Spleen (tissue), 11 donors: ENCODE results near the gene RAB6A. TPM values are rescaled to one million over a fixed set of nuclear protein-coding genes. Genes with fewer than 3 reads are reported as not detected.

ENCODE experiments used
- DNase-seq: peaks from one replicate; pipeline ENCODE4 v3.0.0-alpha.2; 2020
- H3K27ac ChIP-seq, 8 donors: fragments of 200-600 bp; sonication (generic) in 7 of 8; 1 replicate in 4 of 8; 2 replicates in 4 of 8; pipeline versions ENCODE4 v1.5.0 to v1.8.0; 2016 to 2021; ENCODE audit warnings: inconsistent platforms in 4 of 8, mild to moderate bottlenecking in 4 of 8, moderate library complexity in 1 of 8
- H3K27me3 ChIP-seq, 7 donors: fragments of 200-600 bp; sonication (generic) in 6 of 7; replicated peaks in 1 of 7; 1 replicate in 4 of 7; 2 replicates in 3 of 7; pipeline versions ENCODE4 v1.5.0 to v1.8.0; 2016 to 2021; ENCODE audit warnings: inconsistent platforms in 3 of 7, mild to moderate bottlenecking in 1 of 7
- H3K36me3 ChIP-seq, 6 donors: fragments of 200-600 bp; sonication (generic) in 5 of 6; 1 replicate in 4 of 6; 2 replicates in 2 of 6; pipeline versions ENCODE4 v1.5.0 to v1.8.0; 2016 to 2021; ENCODE audit warnings: inconsistent platforms in 2 of 6
- H3K4me1 ChIP-seq, 6 donors: fragments of 200-600 bp; sonication (generic) in 5 of 6; 1 replicate in 3 of 6; 2 replicates in 3 of 6; pipeline versions ENCODE4 v1.5.0 to v1.8.0; 2016 to 2021; ENCODE audit warnings: inconsistent platforms in 3 of 6
- H3K4me3 ChIP-seq, 8 donors: fragments of 200-600 bp; sonication (generic) in 7 of 8; 1 replicate in 4 of 8; 2 replicates in 4 of 8; pipeline versions ENCODE4 v1.5.0 to v1.8.0; 2016 to 2021; ENCODE audit warnings: inconsistent platforms in 4 of 8, mild to moderate bottlenecking in 4 of 8, moderate library complexity in 2 of 8
- H3K9me3 ChIP-seq, 8 donors: fragments of 200-600 bp; sonication (generic) in 7 of 8; 1 replicate in 4 of 8; 2 replicates in 4 of 8; pipeline versions ENCODE4 v1.5.0 to v1.8.0; 2016 to 2021; ENCODE audit warnings: inconsistent platforms in 4 of 8
- POLR2A ChIP-seq, 3 donors: fragments of 450-650 bp; IDR thresholded peaks; one replicate each; pipeline ENCODE4 v1.5.1; 2017; ENCODE audit warnings: antibody characterized with exemption in 3 of 3, mild to moderate bottlenecking in 1 of 3
- POLR2AphosphoS5 ChIP-seq, 3 donors: sonication (generic); formaldehyde crosslinking; IDR thresholded peaks; one replicate each; pipeline ENCODE4 v1.5.1; 2017; ENCODE audit warnings: antibody characterized with exemption in 3 of 3
- WGBS, 5 donors: extraction: QIAGEN DNeasy Blood & Tissue Kit in 3 of 5; methylation state at CpG; one replicate each; pipeline versions ENCODE4 v1.1.5 to v1.1.7; 2013 to 2018; 5-methylcytosine and 5-hydroxymethylcytosine counted together
- intact Hi-C: fragments of 100-400 bp; cut with DNase I; formaldehyde crosslinking; loops from one replicate; pipeline ENCODE4 v1.15.0; 2023; ENCODE audit warnings: low total_unique reads
- polyA plus RNA-seq, 3 donors: library from polyadenylated mRNA; stranded (reverse); fragments of 200-250 nt; gene quantifications; one replicate each; pipeline ENCODE4 v1.2.1, GENCODE V29; 2013
- total RNA-seq, 7 donors: library from RNA; depleted of rRNA in 3 of 7; stranded (reverse); fragments of >200 nt in 3 of 7; fragmentation: NEBNext Ultra II Directional in 4 of 7; extraction: Animal tissue kit (Norgen Biotek cat#: 25700) in 4 of 7; gene quantifications; one replicate each; pipeline versions ENCODE4 v1.1.0 to v1.2.1, GENCODE V29; 2016 to 2021
- TF ChIP-seq, protein P1 (sequence below), 11 experiments: fragments of 200-600 bp in 7 of 11; fragments of 450-650 bp in 4 of 11; sonication (generic) in 4 of 11; IDR thresholded peaks in 8 of 11; conservative IDR thresholded peaks in 3 of 11; 1 replicate in 7 of 11; 2 replicates in 4 of 11; pipeline versions ENCODE4 v1.4.0 to v1.8.0; 2016 to 2021; ENCODE audit warnings: antibody characterized with exemption in 11 of 11, inconsistent platforms in 4 of 11, mild to moderate bottlenecking in 1 of 11
- donor health status: healthy with polysubstance abuse.
- donor health status: DM: no; HTN: no; CAD: no; lungs with moderate emphysema.
- donor health status: DM: no; HTN: no; CAD: no.
- donor health status: Bipolar disorder and iron deficiency.
- donor health status: healthy.
- donor health status: DM: no; HTN: no; CAD: no.
- donor health status: DM: yes; HTN: yes; CAD: no.

The RAB6A gene
- total and polyA plus RNA-seq, 10 donors = 25.7 to 144 (median 97.4) TPM

DNA sequence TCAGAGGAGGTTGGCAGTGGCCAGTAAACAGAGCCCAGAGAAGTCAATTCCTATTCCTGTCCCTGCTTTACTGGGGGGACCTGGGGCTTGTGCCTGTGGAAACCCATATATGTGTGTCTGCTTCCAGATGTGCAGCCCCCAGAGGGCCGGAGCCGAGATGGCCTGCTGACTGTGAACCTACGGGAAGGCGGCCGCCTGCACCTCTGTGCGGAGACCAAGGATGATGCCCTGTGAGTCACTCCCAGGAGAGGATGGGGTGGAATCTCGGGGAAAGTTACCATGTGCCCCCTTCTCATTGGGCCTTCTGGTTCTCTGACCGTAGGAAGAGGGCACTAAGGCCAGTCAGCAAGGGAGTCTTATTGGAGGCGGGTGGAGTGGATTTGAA lies 109.2 kb downstream of the RAB6A start:
- 91 to 97% (median 93%) methylated on average over 9 of the region's 9 CpGs for WGBS, 5 donors
- no peaks in the 10 kb centered on the region for H3K27me3 ChIP-seq
- H3K27ac ChIP-seq = no peak overlapping the region
- no peaks in the 10 kb centered on the region for H3K36me3 ChIP-seq
- H3K9me3 ChIP-seq = no peaks in the 10 kb centered on the region
- no peak for DNase-seq
- TF ChIP-seq, protein P1, sequence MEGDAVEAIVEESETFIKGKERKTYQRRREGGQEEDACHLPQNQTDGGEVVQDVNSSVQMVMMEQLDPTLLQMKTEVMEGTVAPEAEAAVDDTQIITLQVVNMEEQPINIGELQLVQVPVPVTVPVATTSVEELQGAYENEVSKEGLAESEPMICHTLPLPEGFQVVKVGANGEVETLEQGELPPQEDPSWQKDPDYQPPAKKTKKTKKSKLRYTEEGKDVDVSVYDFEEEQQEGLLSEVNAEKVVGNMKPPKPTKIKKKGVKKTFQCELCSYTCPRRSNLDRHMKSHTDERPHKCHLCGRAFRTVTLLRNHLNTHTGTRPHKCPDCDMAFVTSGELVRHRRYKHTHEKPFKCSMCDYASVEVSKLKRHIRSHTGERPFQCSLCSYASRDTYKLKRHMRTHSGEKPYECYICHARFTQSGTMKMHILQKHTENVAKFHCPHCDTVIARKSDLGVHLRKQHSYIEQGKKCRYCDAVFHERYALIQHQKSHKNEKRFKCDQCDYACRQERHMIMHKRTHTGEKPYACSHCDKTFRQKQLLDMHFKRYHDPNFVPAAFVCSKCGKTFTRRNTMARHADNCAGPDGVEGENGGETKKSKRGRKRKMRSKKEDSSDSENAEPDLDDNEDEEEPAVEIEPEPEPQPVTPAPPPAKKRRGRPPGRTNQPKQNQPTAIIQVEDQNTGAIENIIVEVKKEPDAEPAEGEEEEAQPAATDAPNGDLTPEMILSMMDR (IDR thresholded peaks at IDR 0.05 in 8 of 11, conservative IDR thresholded peaks at IDR 0.05 in 3 of 11) = no peak
- no peak for TF ChIP-seq POLR2AphosphoS5 (IDR thresholded peaks at IDR 0.05)
- no peak for TF ChIP-seq POLR2A (IDR thresholded peaks at IDR 0.05)
- intact Hi-C loops = no loop called here
- H3K4me1 ChIP-seq = peaks cover 0 to 17% (median 11%) of the 10 kb centered on the region in 6 donors
- no peak overlapping the region for H3K4me3 ChIP-seq

DNA sequence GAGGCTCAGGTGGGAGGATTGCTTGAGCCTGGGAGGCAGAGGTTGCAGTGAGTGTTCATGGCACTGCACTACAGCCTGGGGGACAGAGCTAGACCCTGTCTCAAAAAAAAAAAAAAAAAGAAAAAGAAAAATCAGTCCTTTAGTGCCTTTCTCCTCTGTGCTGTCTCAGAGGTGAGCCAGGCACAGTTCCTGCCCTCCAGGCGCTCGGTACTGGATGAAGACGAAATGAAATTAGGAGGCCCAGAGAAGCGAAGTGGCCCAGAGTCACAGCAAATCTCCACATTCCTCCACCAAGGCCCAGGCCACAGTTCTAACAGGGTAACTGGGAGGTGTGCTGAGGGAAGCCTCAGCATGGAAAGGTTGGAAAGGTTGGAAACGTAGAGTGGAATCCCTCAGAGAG lies 109.6 kb downstream of the RAB6A start:
- intact Hi-C loops = no loop called here
- Histone ChIP-seq H3K27me3 (peaks cover 0 to 2% (median 0%) of the 10 kb centered on the region in 7 donors), H3K27ac (no peak overlapping the region), H3K4me1 (peaks cover 0 to 21% (median 13%) of the 10 kb centered on the region in 6 donors), H3K9me3 (no peaks in the 10 kb centered on the region), H3K4me3 (no peak overlapping the region), H3K36me3 (no peaks in the 10 kb centered on the region)
- no peak for DNase-seq
- TF ChIP-seq POLR2AphosphoS5 (IDR thresholded peaks at IDR 0.05) = no peak
- WGBS, 5 donors = 88 to 95% (median 90%) methylated on average over 5 of the region's 5 CpGs

DNA sequence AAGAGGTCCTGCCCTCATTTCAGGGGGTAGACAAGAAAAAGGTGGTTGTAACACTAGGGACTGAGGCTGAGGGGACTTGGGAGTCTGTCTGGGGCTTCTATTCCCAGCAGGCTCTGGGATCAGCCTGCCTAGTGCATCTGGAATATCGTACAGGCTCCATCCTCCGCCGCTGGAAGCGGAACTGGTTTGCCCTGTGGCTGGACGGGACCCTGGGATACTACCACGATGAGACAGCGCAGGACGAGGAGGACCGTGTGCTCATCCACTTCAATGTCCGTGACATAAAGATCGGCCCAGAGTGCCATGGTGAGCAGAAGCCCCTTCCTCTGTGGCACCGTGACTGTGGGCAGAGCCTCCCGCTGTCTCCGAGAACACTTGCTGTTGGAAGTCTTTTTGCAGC lies 110.5 kb downstream of the RAB6A start:
- Histone ChIP-seq H3K36me3 (no peaks in the 10 kb centered on the region), H3K27me3 (peaks cover 0 to 11% (median 0%) of the 10 kb centered on the region in 7 donors), H3K27ac (no peak overlapping the region), H3K4me1 (peaks cover 0 to 28% (median 13%) of the 10 kb centered on the region in 6 donors), H3K9me3 (no peaks in the 10 kb centered on the region), H3K4me3 (no peak overlapping the region)
- intact Hi-C loops = no loop called here
- WGBS, 5 donors = 92 to 96% (median 94%) methylated on average over 14 of the region's 14 CpGs
- TF ChIP-seq POLR2A (IDR thresholded peaks at IDR 0.05) = no peak
- no peak for TF ChIP-seq POLR2AphosphoS5 (IDR thresholded peaks at IDR 0.05)
- TF ChIP-seq, protein P1 (IDR thresholded peaks at IDR 0.05 in 8 of 11, conservative IDR thresholded peaks at IDR 0.05 in 3 of 11) = no peak
- DNase-seq = no peak

DNA sequence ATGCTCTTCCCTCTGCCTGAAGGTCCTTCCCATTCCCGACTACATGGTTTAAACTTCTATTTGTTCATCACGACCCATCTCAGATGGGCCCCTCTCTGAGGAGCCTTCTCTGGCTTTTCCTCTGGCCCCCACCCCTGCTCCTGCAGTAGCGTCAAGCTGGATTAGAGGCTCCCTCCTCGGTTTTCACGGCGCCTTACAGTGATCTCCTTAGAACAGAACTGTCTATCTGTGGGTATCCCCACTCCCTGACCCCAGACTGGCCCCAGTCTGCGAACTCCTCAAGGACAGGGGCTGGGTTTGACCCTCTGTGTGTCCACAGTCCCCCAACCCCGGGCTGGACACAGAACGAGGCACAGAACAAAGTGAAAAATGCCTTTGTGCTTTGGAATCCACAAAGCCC lies 111.7 kb downstream of the RAB6A start:
- Histone ChIP-seq H3K36me3 (no peaks in the 10 kb centered on the region), H3K4me3 (no peak overlapping the region), H3K4me1 (peaks cover 0 to 33% (median 13%) of the 10 kb centered on the region in 6 donors), H3K27me3 (peaks cover 0 to 23% (median 0%) of the 10 kb centered on the region in 7 donors), H3K27ac (no peak overlapping the region), H3K9me3 (no peaks in the 10 kb centered on the region)
- intact Hi-C loops = no loop called here
- no peak for DNase-seq
- no peak for TF ChIP-seq POLR2AphosphoS5 (IDR thresholded peaks at IDR 0.05)
- no peak for TF ChIP-seq POLR2A (IDR thresholded peaks at IDR 0.05)
- TF ChIP-seq, protein P1 (IDR thresholded peaks at IDR 0.05 in 8 of 11, conservative IDR thresholded peaks at IDR 0.05 in 3 of 11) = no peak
- WGBS, 5 donors = 78 to 88% (median 85%) methylated on average over 9 of the region's 9 CpGs

DNA sequence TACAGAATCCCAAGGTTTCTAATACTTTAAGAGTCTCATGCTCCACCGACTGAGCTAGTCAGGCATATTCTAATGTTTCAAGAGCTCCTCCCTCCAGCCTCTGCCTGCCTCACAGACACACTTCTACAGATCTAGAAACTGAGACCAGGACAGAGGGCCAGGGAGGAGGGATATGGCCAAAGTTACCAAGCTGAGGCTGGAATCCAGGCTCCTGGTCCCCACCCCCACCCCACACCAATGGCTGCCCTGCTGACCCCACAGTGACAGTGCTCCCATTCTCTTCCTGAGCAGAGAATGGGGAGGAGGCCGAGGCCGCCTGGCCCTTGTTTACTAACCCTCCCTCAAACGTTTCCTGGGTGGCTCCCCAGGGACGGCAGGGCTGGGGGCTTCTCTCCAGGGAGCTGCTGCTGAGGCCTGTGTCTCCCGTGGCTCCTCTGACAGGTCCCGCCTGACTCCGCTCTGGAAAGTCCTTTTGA lies 112.3 kb downstream of the RAB6A start:
- 63 to 74% (median 72%) methylated on average over 4 to 8 of the region's 8 CpGs for WGBS, 5 donors
- no peak for TF ChIP-seq POLR2AphosphoS5 (IDR thresholded peaks at IDR 0.05)
- TF ChIP-seq POLR2A (IDR thresholded peaks at IDR 0.05) = no peak
- TF ChIP-seq, protein P1 (IDR thresholded peaks at IDR 0.05 in 8 of 11, conservative IDR thresholded peaks at IDR 0.05 in 3 of 11) = no peak
- Histone ChIP-seq H3K4me3 (no peak overlapping the region), H3K27ac (no peak overlapping the region), H3K4me1 (peaks cover 0 to 33% (median 13%) of the 10 kb centered on the region in 6 donors), H3K27me3 (peaks cover 0 to 29% (median 0%) of the 10 kb centered on the region in 7 donors), H3K9me3 (no peaks in the 10 kb centered on the region), H3K36me3 (no peaks in the 10 kb centered on the region)
- no peak for DNase-seq
- intact Hi-C loops = no loop called here
